CD4-positive, alpha-beta T cell treated with Interleukin-21 for 1 hour (primary cell): ENCODE data around the gene RUNX1.
"Not testable (repeated sequence)": the region's sequence is repeated elsewhere in the genome, so short reads cannot be mapped to it uniquely, and the experiment has no call there.

Experiments
- DNase-seq: peaks from one replicate; pipeline ENCODE4 v3.0.0-alpha.2; 2020

The RUNX1 gene

DNA sequence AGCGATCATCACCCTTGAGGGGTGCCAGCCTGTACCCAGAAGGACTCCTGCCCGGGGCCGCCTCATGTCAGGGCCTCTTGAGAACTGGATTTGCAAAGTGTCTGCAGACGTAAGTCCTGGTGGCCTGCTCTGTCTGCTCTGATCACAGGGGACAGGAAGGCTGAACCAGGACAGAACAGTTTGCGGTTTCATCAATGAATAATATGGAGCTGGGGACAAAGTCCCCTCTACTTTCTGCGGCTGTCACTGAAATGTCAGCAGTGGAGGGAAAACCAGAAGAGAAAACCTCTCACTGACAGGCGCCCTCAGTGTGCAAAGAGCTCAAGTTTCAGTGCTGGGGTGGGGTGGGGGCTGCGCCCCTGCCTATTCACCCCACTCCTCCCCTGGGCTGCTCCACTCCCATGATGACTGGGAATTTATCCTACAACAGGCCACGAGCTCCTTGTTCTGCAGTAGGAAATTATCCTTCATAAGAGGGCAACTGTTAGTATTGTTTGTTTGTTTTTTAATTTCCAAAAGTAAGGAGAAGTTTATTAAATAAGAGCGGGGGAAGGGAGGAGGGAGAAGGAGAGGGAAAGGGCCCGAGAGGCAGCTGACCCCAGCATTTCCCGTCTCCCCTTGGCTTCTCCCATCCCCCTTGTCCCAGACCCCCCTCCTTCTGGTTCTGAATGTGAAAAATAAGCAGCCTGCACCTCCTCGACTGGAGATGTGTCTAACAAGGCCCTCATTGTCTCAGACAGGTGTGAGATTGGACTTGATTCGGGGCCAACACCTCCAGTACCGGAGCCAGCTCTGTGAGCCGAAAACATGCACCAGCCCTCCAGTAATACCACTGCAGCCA lies 231.1 kb downstream of the RUNX1 start:
- DNase-seq: no peak

DNA sequence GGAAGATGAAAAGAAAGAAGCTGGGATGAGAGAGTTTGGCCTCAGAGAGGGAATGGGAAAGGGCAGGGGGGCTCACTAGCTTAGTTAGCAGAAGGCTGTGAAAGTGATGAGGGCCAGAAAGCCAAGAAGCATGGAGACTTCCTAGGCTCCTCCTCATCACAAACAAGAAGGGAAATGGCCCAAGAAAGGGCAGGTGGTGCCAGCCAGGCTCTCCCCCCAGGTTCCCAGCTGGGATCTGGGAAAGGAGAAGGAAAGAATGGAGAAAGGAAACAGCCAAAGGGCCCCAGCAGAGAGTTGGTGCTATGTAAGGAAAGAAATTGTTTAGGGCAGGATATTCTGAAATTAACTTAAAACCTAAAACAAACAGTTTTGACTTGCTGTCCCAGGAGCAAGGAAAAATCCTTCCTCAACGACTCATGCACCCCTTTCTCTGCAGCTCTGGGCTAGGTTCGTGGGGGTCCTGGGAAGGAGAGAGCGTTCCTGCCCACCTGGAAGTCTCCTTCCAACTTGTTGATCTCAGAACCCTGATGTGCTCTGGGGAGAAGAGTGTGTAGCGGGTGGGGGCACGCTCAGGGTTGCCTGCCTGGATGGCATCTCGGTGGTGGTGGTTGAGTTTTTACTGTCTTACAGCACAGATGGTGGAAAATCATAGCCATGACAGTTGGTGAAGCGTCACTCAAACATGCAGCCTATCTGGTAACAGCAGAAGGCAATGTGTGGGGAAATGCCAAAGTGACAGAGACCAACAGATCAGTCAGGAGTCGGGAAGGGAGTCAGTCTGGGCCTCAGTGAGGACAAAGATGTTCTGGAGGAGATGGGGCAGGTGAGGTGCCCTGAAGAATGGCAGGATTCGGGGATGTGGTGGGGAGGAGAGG lies 233.0 kb downstream of the RUNX1 start:
- DNase-seq: no peak

DNA sequence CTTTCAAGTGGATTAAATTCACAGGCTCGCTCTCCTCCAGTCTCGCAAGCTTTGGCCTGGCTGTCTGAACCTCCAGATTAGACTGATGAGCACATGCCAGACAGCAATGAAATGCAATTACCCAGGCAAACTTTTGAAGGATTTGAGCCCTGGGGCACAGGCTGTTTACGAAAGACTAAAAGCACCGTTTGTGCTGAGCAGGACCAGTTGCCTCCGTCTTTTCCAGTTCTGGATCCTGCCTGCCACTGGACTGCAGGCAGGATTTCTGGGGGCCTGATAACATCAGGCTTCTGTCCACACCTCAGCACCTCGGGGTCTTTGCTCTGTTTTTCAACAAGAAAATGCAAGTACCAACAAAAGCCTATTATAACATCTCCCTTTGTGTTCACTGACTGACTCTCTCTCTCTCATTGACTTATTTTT lies 234.6 kb downstream of the RUNX1 start:
- DNase-seq: no peak

DNA sequence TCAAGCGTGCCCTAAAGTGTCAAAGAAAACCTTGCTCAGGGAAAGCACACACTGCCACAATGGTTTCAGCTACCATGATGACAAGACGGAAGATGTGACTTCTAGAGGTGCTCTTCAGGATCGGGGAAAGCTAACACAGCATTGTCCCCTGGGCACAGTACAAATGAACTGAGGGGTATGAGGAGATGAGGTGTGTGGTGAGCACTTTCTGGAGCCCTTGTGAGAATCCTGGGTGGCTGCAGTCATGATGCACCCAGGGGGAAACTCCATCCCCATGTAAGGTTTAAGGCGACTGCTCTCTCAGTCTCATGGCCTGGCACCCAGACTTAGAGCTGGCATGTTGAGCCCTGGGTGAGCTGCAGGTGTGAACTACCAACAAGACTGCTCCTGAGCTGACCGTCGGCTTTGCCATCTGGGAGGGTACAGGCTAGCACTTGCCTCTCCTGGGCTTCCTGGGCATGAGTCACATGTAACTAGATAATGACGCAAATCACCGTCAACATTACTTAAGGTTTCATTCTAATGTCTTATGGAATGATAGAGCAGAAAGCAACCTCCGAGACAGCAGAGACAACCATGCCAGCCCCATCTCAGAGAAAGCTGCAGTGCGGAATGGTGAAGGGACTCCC lies 235.7 kb downstream of the RUNX1 start:
- DNase-seq: no peak

DNA sequence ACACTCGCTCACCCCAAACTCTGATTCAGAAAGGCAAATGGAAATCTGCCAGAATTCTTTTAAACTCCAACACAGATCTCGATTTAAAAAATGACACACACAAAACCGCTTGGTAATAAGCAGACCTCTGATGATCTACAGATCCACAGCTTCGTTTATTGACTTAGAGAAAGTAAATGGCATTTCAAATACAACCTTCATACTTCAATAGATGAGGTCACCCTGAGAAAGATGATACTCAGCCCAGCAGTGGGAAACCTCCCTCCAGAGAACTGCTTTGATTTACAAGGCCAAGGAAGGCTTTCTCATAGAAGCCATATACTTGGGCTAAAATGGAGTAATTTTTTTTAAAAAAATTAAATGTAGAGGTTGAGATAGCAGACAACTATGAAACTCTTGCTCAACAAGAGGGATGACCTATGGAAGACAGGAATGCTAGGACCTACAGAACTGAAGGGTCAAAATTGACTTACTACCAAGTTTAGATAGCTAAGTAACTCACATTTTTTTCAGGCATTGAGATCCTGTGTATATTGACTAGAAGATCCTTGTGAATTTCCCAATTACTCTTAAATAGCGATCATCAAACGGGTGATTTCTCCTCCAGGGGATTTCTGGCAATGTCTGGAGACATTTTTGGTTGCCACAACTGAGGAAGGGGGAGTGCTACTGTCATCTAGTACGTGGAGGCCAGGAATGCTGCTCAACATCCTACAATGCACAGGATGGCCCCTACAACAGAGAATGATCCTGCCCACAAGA lies 236.4 kb downstream of the RUNX1 start:
- no peak for DNase-seq

DNA sequence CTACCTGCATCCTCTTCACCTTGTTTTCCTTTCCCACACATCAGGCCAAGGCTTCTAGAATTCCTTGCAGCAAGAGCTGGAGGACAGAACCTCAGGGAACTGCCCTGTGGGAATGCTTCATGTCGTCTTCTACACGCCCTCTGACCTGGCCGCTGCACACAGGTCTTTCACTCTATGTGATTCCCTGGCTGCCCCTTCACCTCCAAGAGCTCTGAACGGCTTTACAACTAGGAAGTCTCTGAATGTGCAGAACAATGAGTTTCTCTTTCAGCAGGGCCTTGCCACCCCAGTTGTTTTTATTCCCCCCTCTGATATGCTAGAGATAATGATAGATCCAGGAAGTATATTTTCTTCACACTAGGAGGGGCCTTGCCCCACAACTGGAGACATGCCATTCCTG lies 237.7 kb downstream of the RUNX1 start:
- no peak for DNase-seq

DNA sequence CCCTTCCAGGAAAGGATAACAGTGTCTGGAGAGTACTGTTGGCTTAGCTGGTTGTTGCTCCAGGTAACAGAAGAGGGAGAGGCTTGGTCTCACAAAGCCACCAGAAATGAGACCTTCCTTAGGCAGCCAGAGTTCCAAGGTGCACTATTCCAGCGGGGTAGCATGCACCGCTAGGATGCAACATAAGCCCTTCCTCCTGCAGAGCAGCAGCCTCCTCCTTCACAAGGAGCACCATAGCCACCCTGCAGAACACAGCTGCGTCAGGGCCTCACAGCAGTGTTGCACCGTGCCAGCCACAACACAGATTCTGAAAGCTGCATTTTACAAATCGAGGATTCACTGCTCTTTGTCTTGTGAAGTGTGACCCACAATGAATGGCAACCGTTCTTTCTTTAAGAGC lies 238.3 kb downstream of the RUNX1 start:
- DNase-seq: no peak

DNA sequence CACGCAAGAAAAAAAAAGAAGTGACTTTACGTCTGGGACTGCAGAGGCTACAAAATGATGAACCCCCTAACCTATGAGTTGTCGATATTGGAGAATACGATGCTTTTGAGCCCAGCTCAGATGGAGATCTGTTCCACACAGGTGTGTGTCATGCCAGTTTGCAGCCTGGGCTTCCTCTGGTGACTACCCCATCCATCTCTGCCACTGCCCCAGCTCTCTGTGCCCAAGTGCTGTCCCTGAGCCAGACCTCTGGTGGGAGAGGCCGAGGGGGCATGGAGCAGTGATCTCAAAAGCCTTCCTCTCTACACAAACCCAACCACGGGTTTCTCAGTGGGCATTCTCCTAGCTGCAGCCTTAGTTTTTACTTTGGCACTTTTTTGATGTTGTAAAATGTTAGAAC lies 239.3 kb downstream of the RUNX1 start:
- DNase-seq: no peak

DNA sequence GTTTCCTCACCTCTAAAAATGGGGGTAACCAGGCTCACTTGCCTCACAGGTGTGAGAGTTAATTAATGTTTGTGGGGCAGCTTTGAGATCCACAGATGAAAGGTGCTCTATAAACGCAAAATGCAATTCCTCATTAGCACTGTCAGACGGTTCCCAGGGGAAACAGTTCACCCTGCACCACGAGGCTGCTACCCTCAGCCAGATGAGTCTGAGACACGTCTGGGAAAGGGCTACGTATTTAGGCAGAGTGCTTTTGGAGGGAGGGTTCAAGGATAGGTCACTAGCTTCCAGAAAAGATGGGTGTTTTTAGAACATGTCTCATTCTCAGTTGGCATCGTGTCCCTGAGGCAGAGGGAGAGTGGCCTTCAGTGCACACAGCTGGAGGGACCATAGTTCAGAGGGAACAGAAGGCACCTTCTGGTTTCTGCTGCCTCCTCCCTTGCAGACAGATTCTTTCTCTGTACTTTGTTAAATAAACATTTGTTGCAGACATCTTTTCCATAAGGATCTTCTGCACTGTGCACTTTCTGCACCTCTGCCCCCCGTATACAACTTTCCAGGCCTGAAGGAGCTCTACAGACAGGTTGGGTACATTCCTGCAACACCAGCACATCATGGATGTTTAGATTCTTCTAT lies 240.4 kb downstream of the RUNX1 start:
- DNase-seq: no peak

DNA sequence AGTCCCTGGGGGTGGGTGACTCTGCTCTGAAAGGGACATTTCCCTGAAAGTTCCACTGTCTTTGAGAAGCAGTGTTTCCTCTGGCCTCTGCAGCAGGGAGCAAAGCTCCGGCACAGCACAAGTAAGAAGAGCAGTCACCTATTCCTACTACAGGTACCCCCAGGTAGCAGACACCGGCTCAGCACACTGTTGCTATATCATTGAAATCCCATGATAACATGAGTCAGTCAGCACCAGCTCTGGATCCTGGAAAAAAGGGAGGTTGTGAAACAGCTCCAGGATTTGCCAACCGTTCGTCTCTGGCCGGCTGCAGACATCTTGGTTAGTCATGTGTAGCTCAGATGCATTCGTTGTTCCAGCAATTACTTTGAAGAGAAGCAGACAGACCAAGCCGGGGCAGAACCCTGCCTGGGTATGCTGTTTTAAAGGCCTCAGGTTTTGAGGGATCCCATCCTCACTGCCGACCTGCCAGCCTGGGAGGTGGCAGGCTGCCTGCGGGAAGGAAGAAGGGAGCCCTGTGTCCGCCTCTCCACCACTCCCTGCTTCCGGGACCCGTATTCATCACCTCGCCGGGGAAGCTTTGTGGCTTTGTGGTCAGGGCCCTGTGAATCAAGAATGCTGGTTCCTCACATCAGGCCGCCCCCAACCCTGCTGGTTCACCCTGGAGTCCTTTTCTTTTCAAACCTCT lies 241.1 kb downstream of the RUNX1 start:
- DNase-seq: peak; percentile 58

DNA sequence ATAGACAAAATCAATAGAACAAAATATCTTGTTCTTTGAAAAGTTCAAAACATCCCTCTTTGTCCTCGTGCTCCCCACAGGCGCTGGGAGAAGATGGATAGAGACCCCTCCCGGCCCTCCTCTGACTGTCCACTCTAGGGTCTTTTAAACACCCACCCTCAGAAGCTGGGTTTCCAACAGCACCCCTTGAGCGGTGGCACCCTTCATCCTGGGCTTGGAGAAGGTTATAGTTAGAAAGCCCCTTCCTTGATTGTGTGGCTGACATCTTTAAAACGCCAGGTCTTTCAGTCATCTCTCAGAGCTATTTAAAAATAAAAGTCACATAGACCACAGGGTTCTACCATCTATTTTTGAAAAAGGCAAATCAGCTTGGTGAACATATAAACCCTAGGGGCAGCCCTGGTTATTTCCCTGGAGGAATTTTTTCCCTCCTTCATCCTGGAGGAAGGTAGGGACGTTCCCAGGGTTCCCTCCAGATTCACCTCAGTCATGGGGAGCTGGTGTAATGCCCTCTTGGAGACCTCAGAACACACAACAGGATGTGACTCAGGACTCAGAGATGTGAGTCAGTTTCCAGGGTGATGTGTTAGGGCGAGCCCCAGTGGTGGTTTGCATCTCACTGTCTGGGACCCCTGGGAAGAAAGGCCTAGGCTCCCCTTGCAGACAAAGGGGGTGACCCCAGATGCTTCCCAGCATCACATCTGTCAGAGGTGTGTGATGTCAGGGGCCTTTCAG lies 241.8 kb downstream of the RUNX1 start:
- peak; percentile 58 for DNase-seq

DNA sequence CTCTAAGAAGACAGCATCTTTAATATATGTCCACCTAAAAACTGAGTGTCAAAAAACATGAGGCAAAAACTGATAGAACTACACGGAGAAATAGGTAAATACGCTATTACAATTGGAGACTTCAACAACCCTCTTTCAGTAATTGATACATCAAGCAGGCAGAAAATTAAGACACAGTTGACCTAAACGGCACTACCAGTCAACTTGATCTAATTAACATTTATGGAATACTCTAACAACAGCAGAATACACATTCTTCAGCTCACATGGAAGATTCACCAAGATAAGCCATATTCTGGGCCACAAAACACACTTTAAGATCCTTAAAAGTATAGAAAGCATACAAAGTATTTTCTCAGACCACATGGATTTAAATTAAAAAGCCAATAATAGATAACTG lies 242.7 kb downstream of the RUNX1 start:
- DNase-seq: no peak

DNA sequence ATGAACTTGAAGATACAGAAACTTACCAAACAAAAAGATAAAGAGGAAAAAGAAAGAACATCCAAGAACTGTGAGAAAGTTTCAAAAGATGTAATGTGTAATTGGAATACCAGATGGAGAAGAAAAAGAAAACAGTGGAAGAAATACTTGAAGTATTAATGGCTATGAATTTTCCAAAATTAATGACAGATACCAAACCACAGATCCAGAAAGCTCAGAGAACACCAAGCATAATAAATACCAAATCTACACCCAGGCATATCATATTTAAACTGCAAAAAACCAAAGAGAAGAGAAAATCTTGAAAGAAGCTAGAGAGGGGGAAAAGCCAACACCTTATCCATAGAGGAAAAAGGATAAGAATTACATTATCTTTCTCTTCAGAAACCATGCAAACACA lies 243.9 kb downstream of the RUNX1 start:
- no peak for DNase-seq

DNA sequence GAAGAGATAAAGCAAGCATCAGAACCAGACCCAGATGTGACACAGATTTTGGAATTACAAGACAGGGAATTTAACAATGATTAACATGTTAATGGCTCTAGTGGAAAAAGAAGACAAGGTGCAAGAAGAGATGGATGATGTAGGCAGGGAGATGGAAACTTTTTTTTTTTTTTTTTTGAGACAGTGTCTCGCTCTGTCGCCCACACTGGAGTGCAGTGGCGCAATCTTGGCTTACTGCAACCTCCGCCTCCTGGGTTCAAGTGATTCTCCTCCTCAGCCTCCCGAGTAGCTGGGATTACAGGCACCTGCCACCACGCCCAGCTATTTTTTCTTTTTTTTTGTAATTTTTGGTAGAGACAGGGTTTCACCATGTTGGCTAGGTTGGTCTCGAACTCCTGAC lies 244.5 kb downstream of the RUNX1 start:
- not testable (repeated sequence) for DNase-seq

DNA sequence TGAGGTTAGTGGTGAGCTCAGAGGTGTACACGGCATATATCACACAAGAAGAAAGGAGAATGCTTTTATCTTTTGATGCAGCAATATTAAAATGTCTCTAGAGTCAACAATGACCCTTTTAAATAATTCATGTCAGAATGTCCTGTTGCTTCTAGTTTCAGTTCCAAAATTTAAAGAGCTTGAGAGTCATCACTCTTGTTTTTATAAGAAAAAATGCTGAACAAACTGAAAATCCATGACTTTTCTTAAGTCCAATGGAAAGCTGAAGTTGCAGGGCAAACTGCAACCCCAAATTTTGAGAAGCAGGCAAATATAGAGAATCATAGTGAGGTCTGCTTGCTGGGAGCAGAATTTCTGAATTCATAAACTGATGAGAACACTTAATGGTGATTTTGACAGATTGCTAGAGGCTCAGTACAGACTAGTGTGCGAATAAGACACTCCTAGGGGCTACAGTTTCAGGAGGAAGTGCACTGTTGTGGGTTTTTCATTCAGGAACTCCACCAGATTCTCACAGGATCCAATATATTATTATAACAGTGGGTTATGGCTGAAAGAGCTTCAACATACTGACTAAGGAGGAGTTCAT lies 245.2 kb downstream of the RUNX1 start:
- no peak for DNase-seq

DNA sequence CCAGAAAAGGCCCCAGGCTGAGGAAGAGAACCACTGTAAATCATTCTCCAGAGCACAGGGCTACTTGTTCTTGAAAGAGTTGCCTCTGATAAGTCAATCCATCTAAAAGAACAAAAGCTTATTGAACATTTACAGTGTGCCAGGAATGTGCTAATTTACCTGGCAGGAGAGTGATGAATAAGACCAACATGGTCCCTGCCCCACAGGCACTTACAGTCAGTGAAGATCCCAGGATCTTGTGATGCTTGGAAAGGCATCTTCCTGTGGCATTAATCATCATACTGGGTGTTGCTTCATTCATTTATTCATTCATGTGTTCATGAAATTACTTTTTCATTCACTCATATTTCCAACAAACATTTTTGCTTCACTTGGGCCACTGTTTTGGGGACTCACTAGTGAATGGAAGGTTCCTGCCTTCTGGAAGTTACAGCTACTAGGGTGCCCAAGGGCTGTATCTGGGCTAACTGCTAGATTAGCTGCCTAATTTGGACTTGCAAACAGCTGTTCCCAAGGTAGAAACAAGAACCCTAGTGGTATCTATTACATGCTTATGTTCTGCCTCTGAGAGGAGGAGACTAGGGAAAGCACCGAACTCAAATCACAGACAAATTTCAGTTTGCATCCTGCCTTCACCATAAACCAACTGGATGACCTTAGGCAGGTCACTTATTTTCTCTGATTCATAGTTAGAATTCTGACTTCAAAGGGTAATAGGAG lies 246.8 kb downstream of the RUNX1 start:
- no peak for DNase-seq

DNA sequence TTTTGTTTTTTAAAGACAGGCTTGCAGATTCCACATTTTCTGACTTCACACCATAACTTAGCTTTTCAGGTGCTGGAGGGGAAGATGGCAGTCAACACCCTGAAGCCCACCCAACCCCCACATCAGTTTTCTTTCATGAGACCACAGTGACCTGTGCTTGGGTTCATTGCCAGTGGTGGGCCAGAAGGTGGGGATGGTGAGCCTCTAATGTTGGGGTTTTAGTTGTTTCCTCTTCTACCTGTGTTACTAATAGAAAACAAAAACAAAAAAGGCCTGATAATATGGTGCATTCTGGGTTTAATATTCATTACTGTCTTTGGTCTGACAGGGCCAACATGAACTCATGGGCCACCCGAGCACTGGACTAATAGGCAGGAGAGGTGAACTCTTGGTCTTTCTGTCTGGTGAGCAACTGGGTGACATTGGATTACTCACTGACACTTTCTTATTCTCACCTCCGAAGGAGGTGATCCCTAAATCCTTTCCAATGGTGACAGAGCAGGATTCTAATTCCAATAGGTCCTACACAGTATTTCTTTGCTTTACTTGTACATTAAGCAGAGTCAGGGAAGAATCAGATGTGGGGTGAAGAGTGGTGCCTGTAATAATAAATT lies 247.5 kb downstream of the RUNX1 start:
- DNase-seq: peak; percentile 40

DNA sequence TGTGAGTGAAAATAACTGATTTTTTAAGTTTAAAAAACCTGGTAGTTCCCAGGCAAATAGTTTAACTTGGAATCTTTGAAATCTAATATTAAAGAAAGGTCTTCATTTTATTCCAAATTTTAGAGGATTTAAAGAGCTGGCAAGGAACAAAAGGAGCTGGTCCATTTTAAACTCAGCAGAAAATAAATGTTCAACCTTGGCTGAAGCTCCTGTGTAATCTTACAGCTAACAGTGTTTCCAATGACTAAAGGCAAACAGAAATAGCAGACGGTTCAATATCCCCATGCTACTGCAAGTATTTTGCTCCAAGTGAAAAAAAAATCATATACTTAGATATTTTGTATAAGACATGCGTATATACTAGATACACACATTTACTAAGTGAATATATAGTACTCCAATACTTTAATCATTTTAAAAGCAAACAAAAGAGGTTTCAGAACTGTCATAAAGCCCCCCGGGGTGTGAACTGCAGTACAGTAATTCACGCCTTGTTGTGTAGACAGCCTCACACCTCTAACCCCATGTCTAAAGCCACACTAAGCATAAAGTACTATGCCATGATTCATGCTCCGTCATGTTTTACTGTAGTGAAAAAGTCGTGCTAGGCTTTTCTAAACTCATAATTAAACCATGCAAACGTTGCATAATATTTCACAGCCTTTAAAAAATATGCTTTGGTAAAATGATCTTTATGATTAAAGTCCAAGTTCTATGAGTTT lies 248.1 kb downstream of the RUNX1 start:
- peak; percentile 29 for DNase-seq

DNA sequence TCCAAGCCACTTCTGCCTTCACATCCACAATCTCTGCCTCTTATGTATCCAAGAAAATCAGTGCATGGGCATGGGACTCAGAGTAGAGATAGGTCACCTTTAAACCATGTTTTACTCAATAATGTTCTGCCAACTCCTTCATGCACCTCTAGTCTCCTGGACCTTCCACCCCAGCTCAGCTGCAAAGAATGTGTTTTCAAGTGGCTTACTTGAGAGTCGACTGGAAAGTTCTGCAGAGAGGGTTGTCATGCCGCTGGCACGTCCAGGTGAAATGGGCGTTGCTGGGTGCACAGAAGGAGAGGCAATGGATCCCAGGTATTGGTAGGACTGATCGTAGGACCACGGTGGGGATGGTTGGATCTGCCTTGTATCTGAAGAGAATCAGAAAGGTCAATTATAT lies 250.0 kb downstream of the RUNX1 start:
- DNase-seq: no peak
